Trophoblast cell (in vitro differentiated cells and primary cell): Measurements from ENCODE around the gene TMEM54.
A peak's percentile ranks its signal among the peaks of the same experiment; 100 is the strongest.

Experiments
- DNase-seq, 2 donors: peaks; one replicate each; pipeline ENCODE4 v3.0.0-alpha.2; 2016
- H2AFZ ChIP-seq: 2 replicates; pipeline ENCODE4 v1.6.1; 2013; ENCODE audit warnings: low read length, moderate library complexity, mild to moderate bottlenecking; ENCODE audit not compliant: insufficient read depth, poor library complexity
- H2AK5ac ChIP-seq: 2 replicates; pipeline ENCODE4 v1.6.1; 2013; ENCODE audit warnings: mild to moderate bottlenecking, low read length
- H2BK120ac ChIP-seq: 2 replicates; pipeline ENCODE4 v1.6.1; 2013; ENCODE audit warnings: low read length, mild to moderate bottlenecking, moderate library complexity; ENCODE audit not compliant: insufficient read depth, poor library complexity
- H2BK12ac ChIP-seq: 2 replicates; pipeline ENCODE4 v1.6.1; 2013; ENCODE audit warnings: mild to moderate bottlenecking, low read length, moderate library complexity
- H2BK5ac ChIP-seq: 2 replicates; pipeline ENCODE4 v1.6.1; 2013; ENCODE audit warnings: low read length, low read depth, moderate library complexity, mild to moderate bottlenecking; ENCODE audit not compliant: poor library complexity
- H3K14ac ChIP-seq: 2 replicates; pipeline ENCODE4 v1.6.1; 2013; ENCODE audit warnings: mild to moderate bottlenecking, low read length
- H3K18ac ChIP-seq: 2 replicates; pipeline ENCODE4 v1.6.1; 2013; ENCODE audit warnings: mild to moderate bottlenecking, low read length
- H3K23ac ChIP-seq: 2 replicates; pipeline ENCODE4 v1.6.1; 2013; ENCODE audit warnings: low read length
- H3K27ac ChIP-seq: 2 replicates; pipeline ENCODE4 v1.5.1; 2013; ENCODE audit warnings: low read depth, mild to moderate bottlenecking, inconsistent platforms, low read length, moderate library complexity
- H3K27me3 ChIP-seq: 2 replicates; pipeline ENCODE4 v1.6.1; 2013; ENCODE audit warnings: inconsistent platforms, mild to moderate bottlenecking, low read length, moderate library complexity; ENCODE audit not compliant: insufficient read depth
- H3K36me3 ChIP-seq, 2 experiments: 1 replicate in 1 of 2; 2 replicates in 1 of 2; pipeline ENCODE4 v1.6.1; 2013; ENCODE audit warnings: low read length in 2 of 2, mild to moderate bottlenecking in 2 of 2, moderate library complexity in 1 of 2; ENCODE audit not compliant: insufficient read depth in 2 of 2, control insufficient read depth in 1 of 2
- H3K4ac ChIP-seq: 2 replicates; pipeline ENCODE4 v1.6.1; 2013; ENCODE audit warnings: low read depth, mild to moderate bottlenecking, low read length, moderate library complexity
- H3K4me1 ChIP-seq, 2 experiments: 1 replicate in 1 of 2; 2 replicates in 1 of 2; pipeline ENCODE4 v1.6.1; 2013; ENCODE audit warnings: low read length in 2 of 2, mild to moderate bottlenecking in 2 of 2, moderate library complexity in 1 of 2; ENCODE audit not compliant: insufficient read depth in 2 of 2, control insufficient read depth in 1 of 2
- H3K4me2 ChIP-seq: 2 replicates; pipeline ENCODE4 v1.6.1; 2013; ENCODE audit warnings: inconsistent platforms, mild to moderate bottlenecking, low read length, moderate library complexity
- H3K4me3 ChIP-seq: 2 replicates; pipeline ENCODE4 v1.5.1; 2013; ENCODE audit warnings: mild to moderate bottlenecking, low read depth, low read length, inconsistent platforms
- H3K79me1 ChIP-seq: one replicate; pipeline ENCODE4 v1.6.1; 2013; ENCODE audit warnings: low read length
- H3K79me2 ChIP-seq: 2 replicates; pipeline ENCODE4 v1.6.1; 2013; ENCODE audit warnings: low read length, mild to moderate bottlenecking; ENCODE audit not compliant: control insufficient read depth, insufficient read depth, poor library complexity
- H3K9ac ChIP-seq: 2 replicates; pipeline ENCODE4 v1.6.1; 2013; ENCODE audit warnings: mild to moderate bottlenecking, low read length
- H3K9me3 ChIP-seq: 2 replicates; pipeline ENCODE4 v1.6.1; 2013; ENCODE audit warnings: low read depth, mild to moderate bottlenecking, control low read depth, inconsistent platforms, low read length; ENCODE audit not compliant: insufficient read depth
- H4K12ac ChIP-seq: 2 replicates; pipeline ENCODE4 v1.6.1; 2013; ENCODE audit warnings: low read depth, mild to moderate bottlenecking, low read length, moderate library complexity
- H4K8ac ChIP-seq: 2 replicates; pipeline ENCODE4 v1.6.1; 2013; ENCODE audit warnings: low read depth, mild to moderate bottlenecking, low read length, moderate library complexity
- H4K91ac ChIP-seq: one replicate; pipeline ENCODE4 v1.6.1; 2013; ENCODE audit warnings: low read depth, mild to moderate bottlenecking, low read length, moderate library complexity
- WGBS: extraction: QIAGEN DNeasy Blood & Tissue Kit; methylation state at CpG from one replicate; pipeline ENCODE4 v1.1.7; 2013; ENCODE audit warnings: missing lambda C conversion rate; ENCODE audit not compliant: insufficient read length, insufficient coverage; ENCODE audit errors: extremely low coverage; 5-methylcytosine and 5-hydroxymethylcytosine counted together

The TMEM54 gene

DNA sequence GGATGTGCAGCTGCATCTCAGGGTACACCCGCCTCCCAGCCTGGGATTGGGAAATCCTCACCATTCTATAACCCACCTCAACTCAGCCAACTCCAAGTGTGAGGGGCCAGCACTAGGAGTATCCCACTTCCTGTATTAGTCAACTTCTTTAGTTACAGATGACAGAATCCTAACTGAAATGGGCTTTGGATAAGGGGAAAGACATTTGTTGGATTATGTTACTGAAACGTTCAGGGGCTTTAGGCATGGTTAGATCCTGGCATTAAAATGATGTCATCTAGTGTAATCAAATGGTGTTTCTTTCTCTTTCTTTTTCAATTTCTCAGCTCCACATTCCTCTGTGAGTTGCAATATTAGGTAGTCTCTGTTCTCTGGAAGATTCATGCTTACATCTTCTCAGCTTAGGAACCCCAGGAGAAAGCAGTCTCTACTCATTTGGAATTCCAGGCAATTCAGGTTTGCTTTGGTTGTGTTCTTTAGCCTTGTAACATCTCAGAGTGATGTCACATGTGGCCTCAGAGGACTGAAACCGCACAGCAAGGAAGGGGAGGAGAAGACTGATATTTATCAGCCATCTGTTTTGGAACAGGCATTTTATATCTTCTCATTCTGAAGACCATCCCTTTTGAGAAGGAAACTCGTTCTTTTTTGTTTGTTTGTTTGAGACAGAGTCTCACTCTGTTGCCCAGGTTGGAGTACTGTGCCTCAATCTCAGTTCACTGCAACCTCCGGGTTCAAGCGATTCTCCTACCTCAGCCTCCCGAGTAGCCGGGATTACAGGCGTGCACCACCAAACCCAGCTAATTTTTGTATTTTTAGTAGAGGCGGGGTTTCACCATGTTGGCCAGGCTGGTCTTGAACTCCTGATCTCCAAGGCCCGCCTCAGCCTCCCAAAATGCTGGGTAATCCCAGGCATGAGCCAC lies 18.9 kb upstream of the TMEM54 start:
- Histone ChIP-seq H3K23ac (no peak overlapping the region), H3K36me3 (no peaks in the 10 kb centered on the region), H3K27ac (no peak overlapping the region), H2BK120ac (no peak overlapping the region), H3K27me3 (no peaks in the 10 kb centered on the region), H2BK12ac (peak overlapping the region; percentile 75), H3K4me1 (peaks cover 13% of the 10 kb centered on the region in 2 experiments), H3K18ac (no peak overlapping the region), H3K79me1 (peaks cover 13% of the 10 kb centered on the region), H2AFZ (no peak overlapping the region), H3K4me3 (no peak overlapping the region), H4K12ac (no peak overlapping the region), H3K14ac (peak overlapping the region; percentile 48), H3K9me3 (no peaks in the 10 kb centered on the region), H4K8ac (no peak overlapping the region), H4K91ac (peak overlapping the region; percentile 70), H3K4me2 (no peak overlapping the region), H3K4ac (no peak overlapping the region), H3K9ac (no peak overlapping the region), H2BK5ac (peak overlapping the region; percentile 14), H3K79me2 (no peaks in the 10 kb centered on the region), H2AK5ac (no peak overlapping the region)
- WGBS, result no CpG with 5 or more reads among the region's 11 CpGs
- no peak for DNase-seq

DNA sequence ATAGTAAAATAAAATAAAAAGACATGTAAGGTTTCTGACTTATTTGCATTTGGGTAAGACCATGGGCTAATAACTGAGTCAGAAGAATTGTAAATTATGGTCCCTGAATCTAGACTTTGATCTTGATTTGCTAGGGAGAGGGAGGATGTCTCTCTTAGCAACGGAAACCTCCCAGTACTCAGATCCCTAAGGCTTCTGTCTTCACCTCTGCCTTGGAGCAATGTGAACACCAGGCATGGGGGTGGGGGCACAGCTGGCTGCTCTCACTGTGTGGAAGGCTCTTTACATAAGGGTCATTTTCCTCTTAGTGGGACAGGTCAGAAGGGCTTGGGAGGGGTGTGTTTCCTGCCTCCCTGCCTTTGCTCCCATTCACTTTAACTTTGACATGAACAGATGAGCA lies 17.0 kb upstream of the TMEM54 start:
- Histone ChIP-seq H2BK120ac (no peak overlapping the region), H3K4me3 (no peak overlapping the region), H3K27ac (no peak overlapping the region), H4K91ac (no peak overlapping the region), H3K18ac (no peak overlapping the region), H4K8ac (no peak overlapping the region), H3K9me3 (no peaks in the 10 kb centered on the region), H3K4me1 (peaks cover 6 to 8% of the 10 kb centered on the region in 2 experiments), H3K79me2 (no peaks in the 10 kb centered on the region), H3K23ac (no peak overlapping the region), H3K9ac (no peak overlapping the region), H3K4me2 (no peak overlapping the region), H2AK5ac (no peak overlapping the region), H4K12ac (no peak overlapping the region), H3K4ac (no peak overlapping the region), H3K27me3 (no peaks in the 10 kb centered on the region), H2BK5ac (no peak overlapping the region), H2BK12ac (no peak overlapping the region), H2AFZ (no peak overlapping the region), H3K36me3 (no peaks in the 10 kb centered on the region), H3K79me1 (peaks cover 3% of the 10 kb centered on the region), H3K14ac (no peak overlapping the region)
- no peak for DNase-seq
- WGBS, result no CpG with 5 or more reads among the region's 1 CpG

DNA sequence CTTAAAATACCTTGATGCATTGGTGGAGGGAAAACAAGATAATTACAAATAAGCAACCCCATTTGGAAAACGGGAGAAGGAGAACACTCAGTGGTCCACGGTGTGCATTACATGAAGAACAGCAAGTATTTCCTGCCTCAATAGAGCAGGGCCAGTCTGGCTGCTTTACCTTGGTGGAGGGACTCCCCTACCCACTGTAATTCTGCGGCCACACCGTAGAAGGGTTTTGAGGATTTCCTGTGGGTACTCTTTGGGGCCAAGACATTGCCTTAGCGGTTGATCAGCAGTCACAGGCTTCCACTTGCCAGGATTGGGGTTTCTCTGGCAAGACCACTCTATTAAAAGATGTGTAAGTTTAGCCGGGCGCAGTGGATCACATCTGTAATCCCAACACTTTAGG lies 16.3 kb upstream of the TMEM54 start:
- Histone ChIP-seq H3K27me3 (no peaks in the 10 kb centered on the region), H3K79me2 (no peaks in the 10 kb centered on the region), H3K36me3 (no peaks in the 10 kb centered on the region), H3K18ac (no peak overlapping the region), H3K4me3 (no peak overlapping the region), H2BK120ac (no peak overlapping the region), H3K9ac (no peak overlapping the region), H3K79me1 (peaks cover 3% of the 10 kb centered on the region), H3K4ac (no peak overlapping the region), H3K14ac (no peak overlapping the region), H3K4me1 (peaks cover 6 to 8% of the 10 kb centered on the region in 2 experiments), H2AFZ (no peak overlapping the region), H2BK12ac (no peak overlapping the region), H4K91ac (no peak overlapping the region), H2AK5ac (no peak overlapping the region), H3K4me2 (no peak overlapping the region), H3K27ac (no peak overlapping the region), H4K8ac (no peak overlapping the region), H4K12ac (no peak overlapping the region), H3K9me3 (no peaks in the 10 kb centered on the region), H3K23ac (no peak overlapping the region), H2BK5ac (no peak overlapping the region)
- no peak for DNase-seq
- WGBS, result no CpG with 5 or more reads among the region's 7 CpGs

DNA sequence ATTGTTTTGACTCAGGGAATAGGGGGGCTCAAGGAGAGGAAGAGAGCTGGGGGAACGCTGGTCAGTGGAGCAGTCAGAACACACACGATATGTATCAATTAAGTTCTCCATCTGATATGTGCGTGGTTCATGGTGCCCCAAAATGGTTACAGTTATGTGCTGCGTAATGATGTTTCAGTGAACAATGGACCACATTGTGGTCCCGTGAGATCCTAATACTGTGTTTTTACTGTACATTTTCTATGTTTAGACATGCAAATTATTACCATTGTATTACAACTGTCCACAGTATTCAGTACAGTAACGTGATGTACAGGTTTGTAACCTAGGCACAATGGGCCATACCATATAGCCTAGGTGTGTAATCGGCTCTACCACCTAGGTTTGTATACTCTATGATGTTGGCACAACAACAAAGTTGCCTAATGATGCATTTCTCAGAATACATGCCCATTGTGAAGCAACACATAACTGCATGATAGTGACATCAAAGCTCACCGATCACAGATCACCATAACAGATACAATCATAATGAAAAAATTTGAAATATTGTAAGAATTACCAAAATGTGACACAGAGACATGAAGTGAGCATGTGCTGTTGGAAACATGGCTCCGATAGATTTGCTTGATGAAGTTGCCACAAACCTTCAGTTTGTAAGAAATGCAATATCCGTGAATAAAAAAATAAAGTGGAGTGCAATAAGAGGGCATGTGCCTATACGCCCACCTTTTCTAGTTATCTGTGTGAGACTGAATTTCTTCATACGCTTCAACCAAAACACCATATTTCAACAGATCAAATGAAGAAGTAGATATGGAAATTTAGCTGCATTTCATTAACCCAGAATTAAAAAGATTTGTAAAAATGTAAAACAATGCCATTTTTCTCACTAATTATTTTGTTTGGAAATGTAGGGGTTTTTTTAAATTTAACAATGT lies 14.8 kb upstream of the TMEM54 start:
- H3K27ac ChIP-seq, result no peak overlapping the region
- no CpG with 5 or more reads among the region's 12 CpGs for WGBS
- H4K12ac ChIP-seq, result no peak overlapping the region
- H3K4ac ChIP-seq, result no peak overlapping the region
- no peak overlapping the region for H2AFZ ChIP-seq
- no peak overlapping the region for H4K91ac ChIP-seq
- peaks cover 2% of the 10 kb centered on the region for H3K79me1 ChIP-seq
- no peak overlapping the region for H4K8ac ChIP-seq
- H3K4me3 ChIP-seq, result no peak overlapping the region
- no peak overlapping the region for H2BK120ac ChIP-seq
- no peak overlapping the region for H3K23ac ChIP-seq
- H3K18ac ChIP-seq, result no peak overlapping the region
- H2BK5ac ChIP-seq, result no peak overlapping the region
- H3K9me3 ChIP-seq, result no peaks in the 10 kb centered on the region
- no peaks in the 10 kb centered on the region for H3K79me2 ChIP-seq
- no peaks in the 10 kb centered on the region for H3K27me3 ChIP-seq
- no peak overlapping the region for H2AK5ac ChIP-seq
- no peak overlapping the region for H2BK12ac ChIP-seq
- no peaks in the 10 kb centered on the region for H3K36me3 ChIP-seq
- no peak overlapping the region for H3K9ac ChIP-seq
- no peak overlapping the region for H3K14ac ChIP-seq
- H3K4me2 ChIP-seq, result no peak overlapping the region
- H3K4me1 ChIP-seq, result peaks cover 6 to 7% of the 10 kb centered on the region in 2 experiments
- DNase-seq, result peak; percentile 30 to 76
